Measurements from ENCODE around the gene MOSMO. TPM values are rescaled to one million over a fixed set of nuclear protein-coding genes. Genes with fewer than 3 reads are reported as not detected.
A peak's percentile ranks its signal among the peaks of the same experiment; 100 is the strongest.

MOSMO gene
- total and polyA plus RNA-seq, 9 of the 15 experiments (the other 6 are each of a cell fraction or from before 2014, with no cell fraction given): 1.9 to 13.3 (median 7.7) TPM

- Histone ChIP-seq H3K4me3 (peak overlapping the region; percentile 91), H3K36me3 (ENCODE audit: control insufficient read depth, insufficient read depth, low read length) (no peaks in the 10 kb centered on the region), H3K79me2 (ENCODE audit: control insufficient read depth, insufficient read depth, low read length) (peaks cover 21% of the 10 kb centered on the region), H3K9ac (ENCODE audit: insufficient read depth in 1 of 2, low read depth in 2 of 2, low read length in 2 of 2) (peak overlapping the region; percentile 75 to 91; a peak in 3 of 4 replicates), H3K4me1 (replicated peaks in 1 of 2; ENCODE audit: control insufficient read depth in 2 of 2, insufficient read depth in 2 of 2, low read length in 2 of 2) (peaks cover 8 to 18% of the 10 kb centered on the region in 2 experiments; a peak in 4 of 5 replicates), H3K9me3 (replicated peaks; ENCODE audit: control insufficient read depth, insufficient read depth, low read depth, low read length) (no peaks in the 10 kb centered on the region), H3K27ac (ENCODE audit: extremely low read depth, low read depth, low read length) (no peak overlapping the region; the same call in 2 of the 3 replicates), H3K4me2 (ENCODE audit: insufficient read depth, low read length) (peak overlapping the region; percentile 84), H3K9me1 (ENCODE audit: control insufficient read depth, insufficient read depth, low read length) (no peaks in the 10 kb centered on the region), H2AFZ (ENCODE audit: low read depth, low read length) (peak overlapping the region; percentile 95), H3K27me3 (ENCODE audit: control insufficient read depth in 2 of 2, insufficient read depth in 2 of 2, low read length in 2 of 2) (peaks cover 0 to 4% of the 10 kb centered on the region in 2 experiments; a peak in 2 of 5 replicates), H4K20me1 (replicated peaks; ENCODE audit: control insufficient read depth, insufficient read depth, low read length) (0 out of 2 replicates have a peak, but pooled peaks cover 6% of the 10 kb centered on the region)
- BruUV-seq (replicated peaks): TSS peak; percentile 77
- no peak for TF ChIP-seq NFRKB (IDR thresholded peaks at IDR 0.05; ENCODE audit: low read depth)
- TF ChIP-seq NR1H2 (CRISPR knock-in tag; IDR thresholded peaks at IDR 0.05): 0 out of 2 replicates have a peak, but pooled peaks have one; percentile 63
- TF ChIP-seq HOMEZ (CRISPR knock-in tag; IDR thresholded peaks at IDR 0.05): no peak
- no peak for ATAC-seq
- in situ Hi-C loops (cut with MboI): no loop called here
- ChIA-PET POLR2A (interaction anchor here (0.7 to 1.2 kb wide), 6 partner anchors 10 to 201 kb away, joined by 3 to 5 read pairs (median 4); no protein-coding TSS in a partner anchor), CTCF (ENCODE audit: low intra/inter-chr PET ratio) (interaction anchor here (1.2 kb wide), 1 partner anchor 71 kb away, joined by 3 read pairs; no protein-coding TSS in a partner anchor)
- intact Hi-C loops (cut with micrococcal nuclease): no loop called here
- WGBS (ENCODE audit: insufficient coverage, low coverage, missing lambda C conversion rate): 16% methylated on average over 7 of the region's 8 CpGs
- DNase-seq (ENCODE audit: extremely low read depth in 1 of 4, low spot score in 3 of 4): peak in 2 of 4 experiments; percentile 23
- no peak for FAIRE-seq
These were observed 777 bp upstream of the MOSMO start for GRCh38 chr16:22007159-22007508.
